Astrocyte of the cerebellum (primary cell): ENCODE measurements around the gene AJAP1.

Experiments
- DNase-seq: peaks from one replicate; pipeline ENCODE4 v3.0.0-alpha.2; 2011; ENCODE audit warnings: low read depth
- H3K4me3 ChIP-seq: 2 replicates; pipeline ENCODE4 v1.5.1; 2011; ENCODE audit warnings: mild to moderate bottlenecking, low read depth, low read length, moderate library complexity
- in situ Hi-C: cut with HindIII; loops from 2 replicates; pipeline ENCODE4 v1.10.0; 2017; ENCODE audit warnings: low sequenced_read_pairs
- TF ChIP-seq, protein P1 (sequence below): IDR thresholded peaks from 2 replicates; pipeline ENCODE4 v1.5.1; 2012; ENCODE audit warnings: low read length, low read depth, moderate library complexity, mild to moderate bottlenecking; ENCODE audit errors: missing control alignments

The AJAP1 gene

DNA sequence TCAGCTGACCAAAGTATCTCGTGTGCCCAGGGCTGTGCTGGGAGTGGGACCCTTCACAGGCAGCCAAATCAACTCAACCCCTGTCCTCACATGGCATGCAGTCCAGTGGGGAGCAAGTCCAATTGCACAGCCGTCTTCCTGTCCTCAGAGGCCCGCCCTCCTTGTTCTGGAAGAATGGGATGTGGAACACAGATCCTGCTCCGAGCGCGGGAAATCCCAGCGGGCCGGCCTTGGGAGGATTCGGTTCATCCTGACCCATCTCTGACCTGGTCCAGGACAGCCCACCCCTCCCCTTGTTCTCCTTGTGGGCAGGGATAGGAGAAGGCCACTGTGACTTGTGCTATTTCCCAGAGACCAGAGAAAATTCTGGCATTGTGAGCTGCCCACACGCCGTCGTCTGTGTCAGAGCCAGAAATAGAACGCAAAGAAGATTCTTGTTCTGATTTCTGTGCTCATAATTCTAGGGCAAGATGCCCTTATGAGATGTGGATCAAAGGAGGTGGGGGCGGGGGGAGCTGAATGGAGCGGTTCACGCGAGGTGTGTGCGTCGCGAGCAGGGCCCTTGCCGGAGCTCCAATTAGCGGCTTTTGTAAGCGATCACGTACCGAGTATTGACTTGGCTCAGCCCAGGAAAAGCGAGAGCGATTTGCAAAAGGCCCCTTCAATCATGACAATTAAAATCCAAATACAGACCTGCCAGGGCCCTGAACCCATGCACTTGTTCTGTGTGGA, 79.2 kb downstream of the AJAP1 start:
- TF ChIP-seq, protein P1, sequence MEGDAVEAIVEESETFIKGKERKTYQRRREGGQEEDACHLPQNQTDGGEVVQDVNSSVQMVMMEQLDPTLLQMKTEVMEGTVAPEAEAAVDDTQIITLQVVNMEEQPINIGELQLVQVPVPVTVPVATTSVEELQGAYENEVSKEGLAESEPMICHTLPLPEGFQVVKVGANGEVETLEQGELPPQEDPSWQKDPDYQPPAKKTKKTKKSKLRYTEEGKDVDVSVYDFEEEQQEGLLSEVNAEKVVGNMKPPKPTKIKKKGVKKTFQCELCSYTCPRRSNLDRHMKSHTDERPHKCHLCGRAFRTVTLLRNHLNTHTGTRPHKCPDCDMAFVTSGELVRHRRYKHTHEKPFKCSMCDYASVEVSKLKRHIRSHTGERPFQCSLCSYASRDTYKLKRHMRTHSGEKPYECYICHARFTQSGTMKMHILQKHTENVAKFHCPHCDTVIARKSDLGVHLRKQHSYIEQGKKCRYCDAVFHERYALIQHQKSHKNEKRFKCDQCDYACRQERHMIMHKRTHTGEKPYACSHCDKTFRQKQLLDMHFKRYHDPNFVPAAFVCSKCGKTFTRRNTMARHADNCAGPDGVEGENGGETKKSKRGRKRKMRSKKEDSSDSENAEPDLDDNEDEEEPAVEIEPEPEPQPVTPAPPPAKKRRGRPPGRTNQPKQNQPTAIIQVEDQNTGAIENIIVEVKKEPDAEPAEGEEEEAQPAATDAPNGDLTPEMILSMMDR: no peak
- DNase-seq: no peak

DNA sequence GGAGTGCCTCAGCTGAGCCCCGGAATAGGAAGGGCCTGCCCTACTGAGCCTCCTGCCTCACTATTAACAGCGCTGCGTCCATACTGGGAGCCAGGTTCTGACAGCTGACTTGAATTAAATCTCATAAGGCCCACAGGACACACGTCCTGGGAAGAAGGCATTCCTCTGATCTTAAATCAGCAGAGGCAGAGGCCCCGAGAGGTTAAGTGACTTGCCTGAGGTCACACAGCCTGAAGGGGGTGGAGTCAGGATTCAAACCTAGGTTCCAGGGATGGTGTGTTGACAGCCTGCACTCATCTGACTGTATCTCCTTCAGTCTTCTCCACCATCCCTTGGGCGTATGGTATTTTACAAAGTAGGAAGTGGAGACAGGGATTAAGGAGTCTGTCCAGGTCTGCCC, 79.8 kb downstream of the AJAP1 start:
- DNase-seq: no peak
- TF ChIP-seq, protein P1: no peak
- in situ Hi-C loops: no loop called here
- H3K4me3 ChIP-seq: no peak overlapping the region

More for the DNA sequence above, 79.2 kb downstream of the AJAP1 start:
- in situ Hi-C loops: no loop called here
- no peak overlapping the region for H3K4me3 ChIP-seq

DNA sequence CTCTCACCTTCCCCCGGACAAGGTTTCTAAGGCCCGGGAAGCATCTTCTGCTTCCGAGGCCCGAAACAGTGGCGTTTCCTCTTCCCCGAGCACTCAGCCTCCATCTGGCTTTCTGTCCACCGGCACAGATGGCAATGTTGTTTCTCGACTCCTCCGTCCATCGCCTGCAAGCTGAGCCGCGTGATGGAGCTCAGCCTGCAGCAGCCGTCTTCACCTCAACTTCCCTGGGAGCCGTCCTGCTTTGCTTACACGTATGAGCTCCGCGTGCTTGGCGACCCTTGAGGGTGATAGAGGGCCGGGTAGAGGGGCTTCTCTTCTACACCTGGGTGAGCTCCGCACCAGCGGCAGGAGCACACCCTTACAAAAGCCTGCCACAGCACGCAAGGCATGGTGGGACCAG, 80.4 kb downstream of the AJAP1 start:
- in situ Hi-C loops: no loop called here
- DNase-seq: no peak
- H3K4me3 ChIP-seq: no peak overlapping the region
- TF ChIP-seq, protein P1: no peak

DNA sequence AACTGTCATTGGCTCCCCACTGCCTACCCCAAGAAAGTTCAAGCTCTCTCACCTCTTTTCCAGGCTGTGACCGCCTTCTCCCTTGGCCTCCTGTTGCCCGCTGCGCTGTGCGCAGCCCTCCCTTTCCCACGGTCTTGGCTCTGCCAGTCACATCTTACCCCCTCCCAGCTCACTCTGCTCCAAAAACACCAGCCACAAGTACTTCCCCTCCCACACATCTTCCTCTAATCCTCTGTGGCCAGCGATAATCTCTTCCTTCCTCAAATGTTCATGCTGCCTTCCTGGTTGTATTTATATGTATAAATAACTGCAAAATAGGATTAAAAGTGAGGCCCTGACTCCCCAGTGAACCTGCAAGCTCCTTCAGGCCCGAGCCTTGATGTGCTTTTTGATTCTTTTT, 81.8 kb downstream of the AJAP1 start:
- H3K4me3 ChIP-seq: no peak overlapping the region
- DNase-seq: no peak
- in situ Hi-C loops: no loop called here

DNA sequence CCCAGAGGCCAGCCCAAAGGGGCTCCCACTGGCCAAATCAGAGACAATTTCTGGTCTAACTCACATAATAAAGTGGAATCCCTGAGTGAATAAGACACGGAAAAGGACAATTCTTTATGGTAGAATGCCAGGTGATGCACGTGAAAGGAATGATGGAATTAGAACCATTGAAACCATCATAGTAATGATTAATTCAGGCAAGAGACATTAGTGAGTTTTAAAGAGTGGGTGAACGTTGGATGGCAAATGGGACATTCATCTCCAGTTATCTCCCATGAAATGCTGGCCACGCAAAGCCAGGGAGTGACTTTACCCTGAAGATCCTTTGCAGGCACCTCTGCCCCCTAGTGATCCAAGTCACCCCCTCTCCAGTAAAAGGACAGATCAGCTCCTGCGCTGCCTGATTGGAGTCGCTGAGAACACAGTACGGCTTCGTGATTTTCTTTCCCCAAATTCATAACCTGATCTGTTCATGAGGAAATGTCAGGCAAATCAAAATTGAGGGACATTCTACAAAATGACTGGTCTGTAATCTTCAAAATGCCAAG, 87.5 kb downstream of the AJAP1 start:
- in situ Hi-C loops: no loop called here

More for the DNA sequence above, 81.8 kb downstream of the AJAP1 start:
- TF ChIP-seq, protein P1: no peak

DNA sequence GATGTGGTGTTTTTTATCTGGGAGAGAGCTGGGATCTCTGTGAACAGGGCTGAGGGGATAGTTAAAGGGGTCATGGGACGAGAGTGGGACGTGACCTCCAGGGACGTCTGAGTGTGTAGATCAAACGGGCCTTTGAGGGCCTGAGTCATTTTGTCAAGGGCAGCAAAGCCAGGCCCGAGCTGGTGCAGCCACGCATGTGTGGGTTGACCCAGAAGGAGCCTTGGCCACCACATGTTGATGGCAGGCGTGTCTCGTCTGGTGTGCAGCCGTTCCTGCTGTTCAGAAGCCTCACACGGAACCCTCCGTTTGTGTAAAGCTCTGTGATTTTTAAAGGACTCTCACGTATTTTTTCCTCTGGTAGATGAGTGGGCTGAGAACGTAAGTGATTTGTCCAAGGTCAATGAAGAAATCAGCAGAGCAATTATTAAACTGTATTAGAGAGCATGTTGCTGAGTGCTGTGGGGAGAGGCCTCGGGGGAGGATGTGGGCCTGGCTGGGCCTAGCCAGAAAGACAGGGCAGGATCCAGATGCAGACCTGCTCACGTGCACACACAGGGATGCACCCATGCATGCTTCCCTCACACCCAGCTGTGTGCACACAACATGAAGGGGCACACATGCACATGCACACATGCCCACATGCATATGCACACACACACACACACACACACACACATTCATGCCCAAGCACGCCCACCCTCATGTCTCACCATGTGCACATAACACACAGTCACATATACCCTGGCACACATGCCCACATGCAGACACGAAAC, 89.8 kb downstream of the AJAP1 start:
- no peak overlapping the region for H3K4me3 ChIP-seq
- in situ Hi-C loops: no loop called here
- TF ChIP-seq, protein P1: no peak
- no peak for DNase-seq

More for the DNA sequence above, 87.5 kb downstream of the AJAP1 start:
- TF ChIP-seq, protein P1: no peak
- no peak for DNase-seq
- no peak overlapping the region for H3K4me3 ChIP-seq
